ENCODE results near the gene DMRTB1.
A peak's percentile ranks its signal among the peaks of the same experiment; 100 is the strongest.

DMRTB1 gene

DNA sequence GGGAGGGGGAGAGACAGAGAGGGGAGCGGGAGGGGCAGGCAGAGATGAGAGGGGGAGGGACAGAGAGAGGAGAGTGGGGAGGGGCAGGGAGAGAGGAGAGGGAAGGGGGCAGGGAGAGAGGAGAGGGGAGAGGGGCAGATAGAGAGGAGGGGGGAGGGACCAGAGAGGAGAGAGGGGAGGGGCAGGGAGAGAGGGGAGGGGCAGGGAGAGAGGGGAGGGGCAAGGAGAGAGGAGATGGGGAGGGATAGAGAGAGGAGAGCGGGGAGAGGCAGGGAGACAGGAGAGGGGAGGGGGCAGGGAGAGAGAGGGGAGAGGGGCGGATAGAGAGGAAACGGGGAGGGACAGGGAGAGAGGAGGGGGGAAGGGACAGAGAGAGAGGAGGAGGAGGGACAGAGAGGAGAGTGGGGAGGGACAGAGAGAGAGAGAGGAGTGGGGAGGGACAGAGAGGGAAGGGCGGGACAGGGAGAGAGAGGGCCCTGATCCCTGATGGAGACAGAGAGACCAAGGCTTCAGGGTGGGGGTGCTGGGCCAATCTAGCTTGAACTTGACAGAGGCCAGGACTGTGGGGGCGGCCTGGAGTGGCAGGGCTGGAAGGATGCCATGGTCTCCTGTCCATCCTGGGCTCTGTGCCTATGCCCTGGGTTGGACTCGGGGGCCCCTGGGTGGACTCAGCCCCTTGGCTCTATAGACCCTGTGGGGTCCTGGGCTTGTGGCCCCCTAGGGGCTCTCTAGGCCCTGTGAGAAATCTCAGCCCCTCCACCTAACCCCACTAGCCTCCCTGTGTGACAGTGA is 43.6 kb downstream of the DMRTB1 start (continued):
- TF ChIP-seq ZSCAN23 (tag by site-specific recombination; IDR thresholded peaks at IDR 0.05) (0 out of 2 replicates have a peak, but pooled peaks have one; percentile 47), KLF16 (tag by site-specific recombination; IDR thresholded peaks at IDR 0.05) (0 out of 2 replicates have a peak, but pooled peaks have one; percentile 31), ZFHX2 (tag by site-specific recombination; conservative IDR thresholded peaks at IDR 0.05) (peak; percentile 37; the same call in 1 of the 2 replicates), ZNF423 (tag by site-specific recombination; IDR thresholded peaks at IDR 0.05) (no peak), SP3 (tag by site-specific recombination; IDR thresholded peaks at IDR 0.05) (peak; percentile 79), ZNF221 (tag by site-specific recombination; IDR thresholded peaks at IDR 0.05; ENCODE audit: borderline replicate concordance) (no peak), ZNF658 (tag by site-specific recombination; IDR thresholded peaks at IDR 0.05) (no peak), GLIS1 (tag by site-specific recombination; IDR thresholded peaks at IDR 0.05) (peak; percentile 68; the same call in 1 of the 2 replicates), ZNF211 (tag by site-specific recombination; IDR thresholded peaks at IDR 0.05; ENCODE audit: low read depth) (no peak), ZNF138 (tag by site-specific recombination; IDR thresholded peaks at IDR 0.05; ENCODE audit: borderline replicate concordance) (no peak), SP7 (tag by site-specific recombination; IDR thresholded peaks at IDR 0.05) (0 out of 2 replicates have a peak, but pooled peaks have one; percentile 30), ZNF266 (tag by site-specific recombination; IDR thresholded peaks at IDR 0.05; ENCODE audit: low read depth) (no peak), ZNF391 (tag by site-specific recombination; IDR thresholded peaks at IDR 0.05; ENCODE audit: borderline replicate concordance, low read depth) (no peak), ZNF621 (tag by site-specific recombination; IDR thresholded peaks at IDR 0.05) (no peak), ZBTB7A (tag by site-specific recombination; IDR thresholded peaks at IDR 0.05; ENCODE audit: low read depth) (no peak), ZBTB48 (tag by site-specific recombination; IDR thresholded peaks at IDR 0.05) (peak; percentile 61; the same call in 1 of the 2 replicates), ZBTB17 (tag by site-specific recombination; IDR thresholded peaks at IDR 0.05) (peak; percentile 53; the same call in 1 of the 2 replicates), ZNF2 (tag by site-specific recombination; IDR thresholded peaks at IDR 0.05) (no peak), KLF1 (tag by site-specific recombination; IDR thresholded peaks at IDR 0.05) (peak; percentile 96), ZNF133 (tag by site-specific recombination; IDR thresholded peaks at IDR 0.05) (no peak), ZNF37A (tag by site-specific recombination; IDR thresholded peaks at IDR 0.05) (no peak), ZNF341 (tag by site-specific recombination; IDR thresholded peaks at IDR 0.05; ENCODE audit: low read depth) (peak; percentile 58; the same call in 1 of the 2 replicates)
- TF ChIP-seq, protein P1, sequence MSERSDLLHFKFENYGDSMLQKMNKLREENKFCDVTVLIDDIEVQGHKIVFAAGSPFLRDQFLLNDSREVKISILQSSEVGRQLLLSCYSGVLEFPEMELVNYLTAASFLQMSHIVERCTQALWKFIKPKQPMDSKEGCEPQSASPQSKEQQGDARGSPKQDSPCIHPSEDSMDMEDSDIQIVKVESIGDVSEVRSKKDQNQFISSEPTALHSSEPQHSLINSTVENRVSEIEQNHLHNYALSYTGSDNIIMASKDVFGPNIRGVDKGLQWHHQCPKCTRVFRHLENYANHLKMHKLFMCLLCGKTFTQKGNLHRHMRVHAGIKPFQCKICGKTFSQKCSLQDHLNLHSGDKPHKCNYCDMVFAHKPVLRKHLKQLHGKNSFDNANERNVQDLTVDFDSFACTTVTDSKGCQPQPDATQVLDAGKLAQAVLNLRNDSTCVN (tag by site-specific recombination; optimal IDR thresholded peaks at IDR 0.05) = no peak
- TF ChIP-seq, protein P2, sequence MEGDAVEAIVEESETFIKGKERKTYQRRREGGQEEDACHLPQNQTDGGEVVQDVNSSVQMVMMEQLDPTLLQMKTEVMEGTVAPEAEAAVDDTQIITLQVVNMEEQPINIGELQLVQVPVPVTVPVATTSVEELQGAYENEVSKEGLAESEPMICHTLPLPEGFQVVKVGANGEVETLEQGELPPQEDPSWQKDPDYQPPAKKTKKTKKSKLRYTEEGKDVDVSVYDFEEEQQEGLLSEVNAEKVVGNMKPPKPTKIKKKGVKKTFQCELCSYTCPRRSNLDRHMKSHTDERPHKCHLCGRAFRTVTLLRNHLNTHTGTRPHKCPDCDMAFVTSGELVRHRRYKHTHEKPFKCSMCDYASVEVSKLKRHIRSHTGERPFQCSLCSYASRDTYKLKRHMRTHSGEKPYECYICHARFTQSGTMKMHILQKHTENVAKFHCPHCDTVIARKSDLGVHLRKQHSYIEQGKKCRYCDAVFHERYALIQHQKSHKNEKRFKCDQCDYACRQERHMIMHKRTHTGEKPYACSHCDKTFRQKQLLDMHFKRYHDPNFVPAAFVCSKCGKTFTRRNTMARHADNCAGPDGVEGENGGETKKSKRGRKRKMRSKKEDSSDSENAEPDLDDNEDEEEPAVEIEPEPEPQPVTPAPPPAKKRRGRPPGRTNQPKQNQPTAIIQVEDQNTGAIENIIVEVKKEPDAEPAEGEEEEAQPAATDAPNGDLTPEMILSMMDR (tag by site-specific recombination; IDR thresholded peaks at IDR 0.05) = no peak
- TF ChIP-seq, protein P3, sequence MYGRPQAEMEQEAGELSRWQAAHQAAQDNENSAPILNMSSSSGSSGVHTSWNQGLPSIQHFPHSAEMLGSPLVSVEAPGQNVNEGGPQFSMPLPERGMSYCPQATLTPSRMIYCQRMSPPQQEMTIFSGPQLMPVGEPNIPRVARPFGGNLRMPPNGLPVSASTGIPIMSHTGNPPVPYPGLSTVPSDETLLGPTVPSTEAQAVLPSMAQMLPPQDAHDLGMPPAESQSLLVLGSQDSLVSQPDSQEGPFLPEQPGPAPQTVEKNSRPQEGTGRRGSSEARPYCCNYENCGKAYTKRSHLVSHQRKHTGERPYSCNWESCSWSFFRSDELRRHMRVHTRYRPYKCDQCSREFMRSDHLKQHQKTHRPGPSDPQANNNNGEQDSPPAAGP (tag by site-specific recombination; IDR thresholded peaks at IDR 0.05) = peak; percentile 96
- TF ChIP-seq, protein P4, sequence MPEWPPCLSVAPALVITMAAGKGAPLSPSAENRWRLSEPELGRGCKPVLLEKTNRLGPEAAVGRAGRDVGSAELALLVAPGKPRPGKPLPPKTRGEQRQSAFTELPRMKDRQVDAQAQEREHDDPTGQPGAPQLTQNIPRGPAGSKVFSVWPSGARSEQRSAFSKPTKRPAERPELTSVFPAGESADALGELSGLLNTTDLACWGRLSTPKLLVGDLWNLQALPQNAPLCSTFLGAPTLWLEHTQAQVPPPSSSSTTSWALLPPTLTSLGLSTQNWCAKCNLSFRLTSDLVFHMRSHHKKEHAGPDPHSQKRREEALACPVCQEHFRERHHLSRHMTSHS (tag by site-specific recombination; IDR thresholded peaks at IDR 0.05) = no peak
- TF ChIP-seq, protein P5, sequence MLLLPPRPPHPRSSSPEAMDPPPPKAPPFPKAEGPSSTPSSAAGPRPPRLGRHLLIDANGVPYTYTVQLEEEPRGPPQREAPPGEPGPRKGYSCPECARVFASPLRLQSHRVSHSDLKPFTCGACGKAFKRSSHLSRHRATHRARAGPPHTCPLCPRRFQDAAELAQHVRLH (tag by site-specific recombination; IDR thresholded peaks at IDR 0.05) = no peak
